GM19463 (cell line): Measurements from ENCODE around the gene MTMR3.

Source experiments
- ATAC-seq: cut with Tn5 transposase; IDR thresholded peaks from one replicate; pipeline ENCODE4 v1.9.1; 2021; ENCODE audit warnings: mild to moderate bottlenecking, moderate library complexity; ENCODE audit not compliant: unreplicated experiment

Gene MTMR3

GRCh38 chr22:30023099-30023660 is 140.2 kb downstream of the MTMR3 start:
- ATAC-seq, result no peak

GRCh38 chr22:30024231-30024630 is 141.3 kb downstream of the MTMR3 start:
- ATAC-seq, result no peak

GRCh38 chr22:30025221-30025620 is 142.2 kb downstream of the MTMR3 start:
- no peak for ATAC-seq

GRCh38 chr22:30026756-30027155 is 143.8 kb downstream of the MTMR3 start:
- no peak for ATAC-seq

- ATAC-seq, result no peak
Observed at GRCh38 chr22:30027169-30027568, 144.2 kb downstream of the MTMR3 start.

- no peak for ATAC-seq
Observed at GRCh38 chr22:30027791-30028190, 144.8 kb downstream of the MTMR3 start.

- ATAC-seq, result no peak
Observed at GRCh38 chr22:30028731-30029130, 145.8 kb downstream of the MTMR3 start.

GRCh38 chr22:30029512-30029911 is 146.5 kb downstream of the MTMR3 start:
- ATAC-seq, result no peak

- no peak for ATAC-seq
Observed at GRCh38 chr22:30030329-30030728, 147.4 kb downstream of the MTMR3 start.

GRCh38 chr22:30031328-30031727 is 148.4 kb downstream of the MTMR3 start:
- no peak for ATAC-seq

GRCh38 chr22:30031764-30032455 is 148.9 kb downstream of the MTMR3 start:
- ATAC-seq, result no peak

- ATAC-seq, result no peak
Observed at GRCh38 chr22:30033137-30033536, 150.2 kb downstream of the MTMR3 start.

- no peak for ATAC-seq
Observed at GRCh38 chr22:30033901-30034300, 150.9 kb downstream of the MTMR3 start.

- no peak for ATAC-seq
Observed at GRCh38 chr22:30036656-30037055, 153.7 kb downstream of the MTMR3 start.

GRCh38 chr22:30038219-30038618 is 155.2 kb downstream of the MTMR3 start:
- no peak for ATAC-seq

GRCh38 chr22:30040499-30041260 is 157.7 kb downstream of the MTMR3 start:
- no peak for ATAC-seq

GRCh38 chr22:30041475-30041874 is 158.5 kb downstream of the MTMR3 start:
- ATAC-seq, result no peak

GRCh38 chr22:30041881-30042280 is 158.9 kb downstream of the MTMR3 start:
- no peak for ATAC-seq

GRCh38 chr22:30043161-30043560 is 160.2 kb downstream of the MTMR3 start:
- ATAC-seq, result no peak

GRCh38 chr22:30044369-30044768 is 161.4 kb downstream of the MTMR3 start:
- ATAC-seq, result no peak

- ATAC-seq, result no peak
Observed at GRCh38 chr22:30044881-30045493, 162.0 kb downstream of the MTMR3 start.

- ATAC-seq, result no peak
Observed at GRCh38 chr22:30045494-30045887, 162.5 kb downstream of the MTMR3 start.
